SK-N-SH (cell line): ENCODE data around the gene TAF11L8.

Source experiments
- FOXM1 ChIP-seq: IDR thresholded peaks from 2 replicates; pipeline ENCODE4 v1.4.0; 2012; ENCODE audit warnings: low read depth, mild to moderate bottlenecking
- GABPA ChIP-seq: IDR thresholded peaks from 2 replicates; pipeline ENCODE4 v1.4.0; 2012; ENCODE audit warnings: low read depth, mild to moderate bottlenecking
- MXI1 ChIP-seq: IDR thresholded peaks from 2 replicates; pipeline ENCODE4 v1.6.1; 2012; ENCODE audit warnings: mild to moderate bottlenecking, low read depth, low read length, improper control_type of control experiment
- NFIC ChIP-seq: IDR thresholded peaks from 2 replicates; pipeline ENCODE4 v1.4.0; 2012; ENCODE audit warnings: borderline replicate concordance
- POLR2AphosphoS5 ChIP-seq: IDR thresholded peaks from 2 replicates; pipeline ENCODE4 v1.6.1; 2012; ENCODE audit warnings: low read depth, low read length
- TAF1 ChIP-seq: IDR thresholded peaks from 2 replicates; pipeline ENCODE4 v1.6.1; 2012; ENCODE audit warnings: low read depth, mild to moderate bottlenecking, low read length, moderate library complexity, borderline replicate concordance
- TCF12 ChIP-seq: IDR thresholded peaks from 2 replicates; pipeline ENCODE4 v1.4.0; 2012
- TF ChIP-seq, protein P1 (sequence below): fragments of 150-350 bp; IDR thresholded peaks from 2 replicates; pipeline ENCODE4 v1.6.1; 2016; ENCODE audit warnings: mild to moderate bottlenecking, low read depth, low read length
- TF ChIP-seq, protein P2 (sequence below): fragments of 200-600 bp; sonication (generic); IDR thresholded peaks from 2 replicates; pipeline ENCODE4 v1.6.1; 2017; ENCODE audit warnings: antibody characterized with exemption, mild to moderate bottlenecking, moderate library complexity
- TF ChIP-seq, protein P3 (sequence below): IDR thresholded peaks from 2 replicates; pipeline ENCODE4 v1.4.0; 2012; ENCODE audit warnings: low read depth

DNA sequence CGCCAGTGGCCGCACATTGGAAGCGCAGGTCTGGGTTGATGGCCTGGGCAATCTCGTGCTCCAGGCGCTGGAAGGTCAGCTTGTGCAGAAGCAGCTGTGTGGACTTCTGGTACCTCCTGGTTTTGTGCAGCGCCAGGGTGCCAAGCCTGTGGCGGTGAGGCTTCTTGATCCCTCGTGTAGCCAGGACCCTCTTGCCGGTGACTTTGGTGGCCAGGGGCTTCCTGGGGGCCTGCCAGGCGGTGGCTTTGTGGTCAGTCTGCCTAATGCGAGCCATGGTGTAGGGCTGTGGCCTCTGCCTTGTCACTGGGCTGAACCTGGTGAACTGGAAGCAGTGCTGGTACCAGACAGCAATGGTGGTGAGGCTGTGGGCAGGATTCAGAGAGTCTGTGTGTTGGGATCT is 34.9 kb upstream of the TAF11L8 start:
- TF ChIP-seq, protein P1, sequence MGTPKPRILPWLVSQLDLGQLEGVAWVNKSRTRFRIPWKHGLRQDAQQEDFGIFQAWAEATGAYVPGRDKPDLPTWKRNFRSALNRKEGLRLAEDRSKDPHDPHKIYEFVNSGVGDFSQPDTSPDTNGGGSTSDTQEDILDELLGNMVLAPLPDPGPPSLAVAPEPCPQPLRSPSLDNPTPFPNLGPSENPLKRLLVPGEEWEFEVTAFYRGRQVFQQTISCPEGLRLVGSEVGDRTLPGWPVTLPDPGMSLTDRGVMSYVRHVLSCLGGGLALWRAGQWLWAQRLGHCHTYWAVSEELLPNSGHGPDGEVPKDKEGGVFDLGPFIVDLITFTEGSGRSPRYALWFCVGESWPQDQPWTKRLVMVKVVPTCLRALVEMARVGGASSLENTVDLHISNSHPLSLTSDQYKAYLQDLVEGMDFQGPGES = no peak
- TF ChIP-seq, protein P2, sequence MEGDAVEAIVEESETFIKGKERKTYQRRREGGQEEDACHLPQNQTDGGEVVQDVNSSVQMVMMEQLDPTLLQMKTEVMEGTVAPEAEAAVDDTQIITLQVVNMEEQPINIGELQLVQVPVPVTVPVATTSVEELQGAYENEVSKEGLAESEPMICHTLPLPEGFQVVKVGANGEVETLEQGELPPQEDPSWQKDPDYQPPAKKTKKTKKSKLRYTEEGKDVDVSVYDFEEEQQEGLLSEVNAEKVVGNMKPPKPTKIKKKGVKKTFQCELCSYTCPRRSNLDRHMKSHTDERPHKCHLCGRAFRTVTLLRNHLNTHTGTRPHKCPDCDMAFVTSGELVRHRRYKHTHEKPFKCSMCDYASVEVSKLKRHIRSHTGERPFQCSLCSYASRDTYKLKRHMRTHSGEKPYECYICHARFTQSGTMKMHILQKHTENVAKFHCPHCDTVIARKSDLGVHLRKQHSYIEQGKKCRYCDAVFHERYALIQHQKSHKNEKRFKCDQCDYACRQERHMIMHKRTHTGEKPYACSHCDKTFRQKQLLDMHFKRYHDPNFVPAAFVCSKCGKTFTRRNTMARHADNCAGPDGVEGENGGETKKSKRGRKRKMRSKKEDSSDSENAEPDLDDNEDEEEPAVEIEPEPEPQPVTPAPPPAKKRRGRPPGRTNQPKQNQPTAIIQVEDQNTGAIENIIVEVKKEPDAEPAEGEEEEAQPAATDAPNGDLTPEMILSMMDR = no peak
- TF ChIP-seq FOXM1 (no peak), POLR2AphosphoS5 (no peak), TAF1 (no peak), GABPA (no peak), NFIC (no peak), TCF12 (no peak), MXI1 (no peak)
- TF ChIP-seq, protein P3, sequence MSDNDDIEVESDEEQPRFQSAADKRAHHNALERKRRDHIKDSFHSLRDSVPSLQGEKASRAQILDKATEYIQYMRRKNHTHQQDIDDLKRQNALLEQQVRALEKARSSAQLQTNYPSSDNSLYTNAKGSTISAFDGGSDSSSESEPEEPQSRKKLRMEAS = no peak
